Measurements from ENCODE around the gene GPRIN2.

DNA sequence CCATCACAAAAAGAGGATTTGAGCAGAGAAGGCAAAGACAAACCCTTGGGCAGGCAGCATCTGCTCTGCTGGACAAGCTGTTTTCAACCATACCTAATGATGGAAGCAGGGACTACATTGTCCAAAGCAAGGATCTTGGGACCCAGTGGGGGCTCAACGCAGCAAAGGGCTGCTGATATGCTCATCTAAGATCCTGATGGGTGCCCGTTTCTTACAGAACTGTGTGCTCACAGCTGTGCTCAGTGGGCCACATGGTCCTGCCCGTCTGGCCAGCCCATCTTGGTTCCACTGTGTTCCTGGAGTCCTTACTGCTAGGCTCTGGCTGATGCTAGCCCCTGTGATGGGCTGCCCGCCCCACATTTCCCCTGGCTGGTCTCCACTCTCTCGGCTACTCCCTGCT lies 36.1 kb downstream of the GPRIN2 start:
- TF ChIP-seq POLR2A (IDR thresholded peaks at IDR 0.05): no peak
- TF ChIP-seq, protein P1, sequence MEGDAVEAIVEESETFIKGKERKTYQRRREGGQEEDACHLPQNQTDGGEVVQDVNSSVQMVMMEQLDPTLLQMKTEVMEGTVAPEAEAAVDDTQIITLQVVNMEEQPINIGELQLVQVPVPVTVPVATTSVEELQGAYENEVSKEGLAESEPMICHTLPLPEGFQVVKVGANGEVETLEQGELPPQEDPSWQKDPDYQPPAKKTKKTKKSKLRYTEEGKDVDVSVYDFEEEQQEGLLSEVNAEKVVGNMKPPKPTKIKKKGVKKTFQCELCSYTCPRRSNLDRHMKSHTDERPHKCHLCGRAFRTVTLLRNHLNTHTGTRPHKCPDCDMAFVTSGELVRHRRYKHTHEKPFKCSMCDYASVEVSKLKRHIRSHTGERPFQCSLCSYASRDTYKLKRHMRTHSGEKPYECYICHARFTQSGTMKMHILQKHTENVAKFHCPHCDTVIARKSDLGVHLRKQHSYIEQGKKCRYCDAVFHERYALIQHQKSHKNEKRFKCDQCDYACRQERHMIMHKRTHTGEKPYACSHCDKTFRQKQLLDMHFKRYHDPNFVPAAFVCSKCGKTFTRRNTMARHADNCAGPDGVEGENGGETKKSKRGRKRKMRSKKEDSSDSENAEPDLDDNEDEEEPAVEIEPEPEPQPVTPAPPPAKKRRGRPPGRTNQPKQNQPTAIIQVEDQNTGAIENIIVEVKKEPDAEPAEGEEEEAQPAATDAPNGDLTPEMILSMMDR (IDR thresholded peaks at IDR 0.05): no peak

All from testis (tissue), 2 donors.